DOHH2 (cell line): ENCODE measurements around the gene GCG.

ENCODE experiments used
- H3F3A ChIP-seq: fragments of 200-600 bp; sonication (generic), shearing (Covaris generic); 2 replicates; pipeline ENCODE4 v1.6.0; 2016; ENCODE audit warnings: antibody characterized with exemption, mild to moderate bottlenecking; ENCODE audit not compliant: control insufficient read depth, insufficient read depth
- H3K27ac ChIP-seq: fragments of 200-600 bp; sonication (generic); 2 replicates; pipeline ENCODE4 v1.5.1; 2014; ENCODE audit warnings: low read depth, mild to moderate bottlenecking, low read length, moderate library complexity
- H3K27me3 ChIP-seq: fragments of 200-600 bp; sonication (generic); 2 replicates; pipeline ENCODE4 v1.6.1; 2014; ENCODE audit warnings: mild to moderate bottlenecking, low read length, mixed read lengths; ENCODE audit not compliant: control insufficient read depth
- H3K36me3 ChIP-seq: fragments of 200-600 bp; sonication (generic); 2 replicates; pipeline ENCODE4 v1.6.1; 2014; ENCODE audit warnings: mild to moderate bottlenecking, low read length, moderate library complexity, mixed read lengths; ENCODE audit not compliant: control insufficient read depth
- H3K4me1 ChIP-seq: fragments of 200-600 bp; sonication (generic); 2 replicates; pipeline ENCODE4 v1.6.1; 2014; ENCODE audit warnings: mild to moderate bottlenecking, low read length, mixed read lengths; ENCODE audit not compliant: control insufficient read depth
- H3K4me2 ChIP-seq: fragments of 200-600 bp; sonication (generic); 2 replicates; pipeline ENCODE4 v1.6.0; 2014; ENCODE audit warnings: mild to moderate bottlenecking, low read length, moderate library complexity
- H3K4me3 ChIP-seq: fragments of 200-600 bp; sonication (generic); 2 replicates; pipeline ENCODE4 v1.5.1; 2014; ENCODE audit warnings: mild to moderate bottlenecking, low read length, mixed read lengths
- H3K79me2 ChIP-seq: fragments of 200-600 bp; sonication (generic); 2 replicates; pipeline ENCODE4 v1.6.1; 2014; ENCODE audit warnings: mild to moderate bottlenecking, low read length, mixed read lengths; ENCODE audit not compliant: control insufficient read depth
- H3K9me2 ChIP-seq: fragments of 200-600 bp; sonication (generic); replicated peaks from 2 replicates; pipeline ENCODE4 v1.6.1; 2014; ENCODE audit warnings: mild to moderate bottlenecking, low read length, mixed read lengths; ENCODE audit not compliant: control insufficient read depth
- H3K9me3 ChIP-seq: fragments of 200-600 bp; sonication (generic); 2 replicates; pipeline ENCODE4 v1.6.1; 2014; ENCODE audit warnings: antibody characterized with exemption, low read length, mixed read lengths; ENCODE audit not compliant: control insufficient read depth, insufficient read depth
- H4K20me1 ChIP-seq: fragments of 200-600 bp; sonication (generic); 2 replicates; pipeline ENCODE4 v1.6.0; 2014; ENCODE audit warnings: low read depth, mild to moderate bottlenecking, antibody characterized with exemption, low read length, moderate library complexity; ENCODE audit not compliant: control insufficient read depth, insufficient read depth
- CTCF ChIP-seq: fragments of 200-600 bp; sonication (generic); IDR thresholded peaks from one replicate; pipeline ENCODE4 v1.5.1; 2014; ENCODE audit warnings: antibody characterized with exemption, mild to moderate bottlenecking, low read depth, low read length; ENCODE audit not compliant: poor library complexity, severe bottlenecking
- EZH2phosphoT487 ChIP-seq: fragments of 200-600 bp; sonication (generic); IDR thresholded peaks from 2 replicates; pipeline ENCODE4 v1.6.1; 2017; ENCODE audit warnings: borderline replicate concordance, mild to moderate bottlenecking, antibody characterized with exemption, low read length, moderate library complexity, mixed read lengths

GCG gene

GRCh38 chr2:162115076-162115475, 37.0 kb downstream of the GCG start:
- no peaks in the 10 kb centered on the region for H3K9me3 ChIP-seq
- H3K9me2 ChIP-seq, result no peaks in the 10 kb centered on the region
- no peak overlapping the region for H3K4me3 ChIP-seq
- H3K79me2 ChIP-seq, result no peaks in the 10 kb centered on the region
- H3K36me3 ChIP-seq, result no peaks in the 10 kb centered on the region
- H3F3A ChIP-seq, result no peaks in the 10 kb centered on the region
- no peaks in the 10 kb centered on the region for H4K20me1 ChIP-seq
- no peak overlapping the region for H3K4me2 ChIP-seq
- no peaks in the 10 kb centered on the region for H3K4me1 ChIP-seq
- no peak for TF ChIP-seq EZH2phosphoT487
- no peak overlapping the region for H3K27ac ChIP-seq
- no peaks in the 10 kb centered on the region for H3K27me3 ChIP-seq

- Histone ChIP-seq H3K4me1 (no peaks in the 10 kb centered on the region), H3F3A (no peaks in the 10 kb centered on the region), H4K20me1 (no peaks in the 10 kb centered on the region), H3K79me2 (no peaks in the 10 kb centered on the region), H3K27me3 (no peaks in the 10 kb centered on the region), H3K27ac (no peak overlapping the region), H3K9me2 (no peaks in the 10 kb centered on the region), H3K36me3 (no peaks in the 10 kb centered on the region), H3K4me2 (no peak overlapping the region), H3K9me3 (no peaks in the 10 kb centered on the region), H3K4me3 (no peak overlapping the region)
- no peak for TF ChIP-seq CTCF
- TF ChIP-seq EZH2phosphoT487, result no peak
Measured at GRCh38 chr2:162114271-162114670, 37.8 kb downstream of the GCG start.

GRCh38 chr2:162113776-162114168, 38.3 kb downstream of the GCG start:
- no peak overlapping the region for H3K27ac ChIP-seq

More at GRCh38 chr2:162113776-162114168, 38.3 kb downstream of the GCG start:
- Histone ChIP-seq H3F3A (no peaks in the 10 kb centered on the region), H3K9me3 (no peaks in the 10 kb centered on the region), H3K4me1 (no peaks in the 10 kb centered on the region), H3K4me2 (no peak overlapping the region), H3K79me2 (no peaks in the 10 kb centered on the region), H3K9me2 (no peaks in the 10 kb centered on the region), H3K4me3 (no peak overlapping the region), H3K27me3 (no peaks in the 10 kb centered on the region), H4K20me1 (no peaks in the 10 kb centered on the region), H3K36me3 (no peaks in the 10 kb centered on the region)
- TF ChIP-seq CTCF (no peak), EZH2phosphoT487 (no peak)
